Muscle layer of duodenum (tissue), 2 donors: Measurements from ENCODE around the gene S1PR2.
"Not testable (repeated sequence)": the region's sequence is repeated elsewhere in the genome, so short reads cannot be mapped to it uniquely, and the experiment has no call there.

ENCODE experiments used
- H3K27ac ChIP-seq: one replicate; pipeline ENCODE4 v1.7.0; 2013; ENCODE audit warnings: mild to moderate bottlenecking, low read length
- H3K27me3 ChIP-seq: one replicate; pipeline ENCODE4 v1.7.0; 2013; ENCODE audit warnings: low read depth, mild to moderate bottlenecking, control low read depth, low read length
- H3K36me3 ChIP-seq, 2 donors: one replicate each; pipeline ENCODE4 v1.7.0; 2013; ENCODE audit warnings: low read length in 2 of 2, control low read depth in 1 of 2, mild to moderate bottlenecking in 1 of 2; ENCODE audit not compliant: insufficient read depth in 2 of 2, control insufficient read depth in 1 of 2
- H3K4me1 ChIP-seq, 2 donors: one replicate each; pipeline ENCODE4 v1.7.0; 2013; ENCODE audit warnings: low read length in 2 of 2, mild to moderate bottlenecking in 2 of 2, control low read depth in 1 of 2, moderate library complexity in 1 of 2; ENCODE audit not compliant: insufficient read depth in 2 of 2, control insufficient read depth in 1 of 2
- H3K4me3 ChIP-seq, 2 donors: one replicate each; pipeline ENCODE4 v1.7.0; 2013; ENCODE audit warnings: low read length in 2 of 2, low read depth in 1 of 2, mild to moderate bottlenecking in 1 of 2
- H3K9me3 ChIP-seq, 2 donors: one replicate each; pipeline ENCODE4 v1.7.0; 2013; ENCODE audit warnings: low read length in 2 of 2, control low read depth in 1 of 2, mild to moderate bottlenecking in 1 of 2; ENCODE audit not compliant: control insufficient read depth in 1 of 2
- donor health status: healthy.

The S1PR2 gene

GRCh38 chr19:10200101-10200500 lies 31.0 kb downstream of the S1PR2 start:
- H3K9me3 ChIP-seq, result not testable (repeated sequence)

GRCh38 chr19:10198889-10199644 lies 32.1 kb downstream of the S1PR2 start:
- H3K4me1 ChIP-seq, H3K4me3 ChIP-seq, H3K36me3 ChIP-seq, H3K9me3 ChIP-seq, H3K27ac ChIP-seq, H3K27me3 ChIP-seq: not testable (repeated sequence)

More at GRCh38 chr19:10200101-10200500, 31.0 kb downstream of the S1PR2 start:
- H3K27ac ChIP-seq, H3K36me3 ChIP-seq, H3K27me3 ChIP-seq, H3K4me3 ChIP-seq, H3K4me1 ChIP-seq: not testable (repeated sequence)

- Histone ChIP-seq H3K27ac (no peak overlapping the region), H3K4me3 (peak overlapping the region; percentile 86 to 95), H3K36me3 (no peaks in the 10 kb centered on the region), H3K4me1 (peaks cover 0 to 14% of the 10 kb centered on the region in 2 donors), H3K27me3 (no peaks in the 10 kb centered on the region), H3K9me3 (no peaks in the 10 kb centered on the region)
Measured at GRCh38 chr19:10195199-10195519, 36.0 kb downstream of the S1PR2 start.

GRCh38 chr19:10194500-10195198 lies 36.5 kb downstream of the S1PR2 start, which contains the start of gene DNMT1:
Gene DNMT1 (minus strand): TSS chr19:10194953. CDS start chr19:10194899, 54 bp downstream.
- peaks cover 0 to 14% of the 10 kb centered on the region in 2 donors for H3K4me1 ChIP-seq
- H3K36me3 ChIP-seq, result no peaks in the 10 kb centered on the region
- no peaks in the 10 kb centered on the region for H3K27me3 ChIP-seq
- H3K4me3 ChIP-seq, result peak within 1 kb of the TSS; percentile 86 to 95
- peak within 1 kb of the TSS; percentile 79 for H3K27ac ChIP-seq
- H3K9me3 ChIP-seq, result no peaks in the 10 kb centered on the region

GRCh38 chr19:10193790-10194499 lies 37.2 kb downstream of the S1PR2 start:
- Histone ChIP-seq H3K36me3 (no peaks in the 10 kb centered on the region), H3K27me3 (no peaks in the 10 kb centered on the region), H3K4me1 (peaks cover 0 to 14% of the 10 kb centered on the region in 2 donors), H3K4me3 (peak overlapping the region; percentile 86 to 95), H3K27ac (peak overlapping the region; percentile 79), H3K9me3 (no peaks in the 10 kb centered on the region)

- Histone ChIP-seq H3K9me3 (no peaks in the 10 kb centered on the region), H3K27me3 (no peaks in the 10 kb centered on the region), H3K27ac (no peak overlapping the region), H3K36me3 (no peaks in the 10 kb centered on the region), H3K4me1 (peaks cover 0 to 14% of the 10 kb centered on the region in 2 donors), H3K4me3 (no peak overlapping the region)
Measured at GRCh38 chr19:10192922-10193321, 38.2 kb downstream of the S1PR2 start.

GRCh38 chr19:10191347-10191746 lies 39.8 kb downstream of the S1PR2 start:
- Histone ChIP-seq H3K9me3 (no peaks in the 10 kb centered on the region), H3K4me3 (no peak overlapping the region), H3K27ac (no peak overlapping the region), H3K36me3 (no peaks in the 10 kb centered on the region), H3K27me3 (no peaks in the 10 kb centered on the region), H3K4me1 (peaks cover 0 to 14% of the 10 kb centered on the region in 2 donors)

GRCh38 chr19:10190026-10190425 lies 41.1 kb downstream of the S1PR2 start:
- Histone ChIP-seq H3K27ac (no peak overlapping the region), H3K4me1 (peaks cover 0 to 14% of the 10 kb centered on the region in 2 donors), H3K36me3 (no peaks in the 10 kb centered on the region)

GRCh38 chr19:10189616-10190015 lies 41.5 kb downstream of the S1PR2 start:
- H3K36me3 ChIP-seq, result peaks cover 0 to 2% of the 10 kb centered on the region in 2 donors
- H3K4me1 ChIP-seq, result peaks cover 0 to 14% of the 10 kb centered on the region in 2 donors
- no peak overlapping the region for H3K4me3 ChIP-seq
- H3K27me3 ChIP-seq, result no peaks in the 10 kb centered on the region
- no peaks in the 10 kb centered on the region for H3K9me3 ChIP-seq
- H3K27ac ChIP-seq, result no peak overlapping the region

More at GRCh38 chr19:10190026-10190425, 41.1 kb downstream of the S1PR2 start:
- no peak overlapping the region for H3K4me3 ChIP-seq
- no peaks in the 10 kb centered on the region for H3K27me3 ChIP-seq
- H3K9me3 ChIP-seq, result no peaks in the 10 kb centered on the region

GRCh38 chr19:10187315-10187714 lies 43.8 kb downstream of the S1PR2 start:
- H3K4me1 ChIP-seq, result no peaks in the 10 kb centered on the region
- no peaks in the 10 kb centered on the region for H3K27me3 ChIP-seq
- no peak overlapping the region for H3K27ac ChIP-seq
- no peak overlapping the region for H3K4me3 ChIP-seq
- H3K9me3 ChIP-seq, result no peaks in the 10 kb centered on the region
- H3K36me3 ChIP-seq, result peaks cover 0 to 4% of the 10 kb centered on the region in 2 donors

- Histone ChIP-seq H3K27ac (no peak overlapping the region), H3K4me3 (no peak overlapping the region), H3K27me3 (no peaks in the 10 kb centered on the region), H3K36me3 (peaks cover 10 to 18% of the 10 kb centered on the region in 2 donors), H3K4me1 (no peaks in the 10 kb centered on the region), H3K9me3 (no peaks in the 10 kb centered on the region)
Measured at GRCh38 chr19:10184636-10185035, 46.5 kb downstream of the S1PR2 start.
